IPS-18c (cell line): ENCODE measurements around the gene USF1.
"Not testable (repeated sequence)": the region's sequence is repeated elsewhere in the genome, so short reads cannot be mapped to it uniquely, and the experiment has no call there.

Experiments used
- H3K4me3 ChIP-seq: 2 replicates; pipeline ENCODE4 v1.7.0; 2013; ENCODE audit warnings: low read depth, mild to moderate bottlenecking, low read length, moderate library complexity; ENCODE audit not compliant: insufficient read depth
- H3K9me3 ChIP-seq: one replicate; pipeline ENCODE4 v1.6.1; 2013; ENCODE audit warnings: mild to moderate bottlenecking, low read length, moderate library complexity; ENCODE audit not compliant: control insufficient read depth, insufficient read depth

USF1 gene

GRCh38 chr1:161081519-161081918 is 35.7 kb upstream of the USF1 start:
- Histone ChIP-seq H3K4me3 (no peak overlapping the region), H3K9me3 (no peaks in the 10 kb centered on the region)

- Histone ChIP-seq H3K9me3 (no peaks in the 10 kb centered on the region), H3K4me3 (no peak overlapping the region)
These were observed 34.9 kb upstream of the USF1 start for GRCh38 chr1:161080441-161081405.

- H3K4me3 ChIP-seq, result no peak overlapping the region
- no peaks in the 10 kb centered on the region for H3K9me3 ChIP-seq
These were observed 33.8 kb upstream of the USF1 start for GRCh38 chr1:161079436-161080110.

- H3K9me3 ChIP-seq, result no peaks in the 10 kb centered on the region
- no peak overlapping the region for H3K4me3 ChIP-seq
These were observed 31.6 kb upstream of the USF1 start for GRCh38 chr1:161077426-161077825.

GRCh38 chr1:161076410-161076809 is 30.6 kb upstream of the USF1 start:
- Histone ChIP-seq H3K4me3 (no peak overlapping the region), H3K9me3 (no peaks in the 10 kb centered on the region)

GRCh38 chr1:161074676-161075368 is 29.0 kb upstream of the USF1 start:
- H3K9me3 ChIP-seq, result peaks cover 5% of the 10 kb centered on the region
- H3K4me3 ChIP-seq, result no peak overlapping the region

- Histone ChIP-seq H3K4me3 (no peak overlapping the region), H3K9me3 (peaks cover 5% of the 10 kb centered on the region)
These were observed 27.8 kb upstream of the USF1 start for GRCh38 chr1:161073474-161074121.

- peaks cover 5% of the 10 kb centered on the region for H3K9me3 ChIP-seq
- H3K4me3 ChIP-seq, result no peak overlapping the region
These were observed 27.1 kb upstream of the USF1 start for GRCh38 chr1:161072751-161073449.

- Histone ChIP-seq H3K4me3 (no peak overlapping the region), H3K9me3 (peaks cover 5% of the 10 kb centered on the region)
These were observed 26.2 kb upstream of the USF1 start for GRCh38 chr1:161071886-161072371.

- H3K9me3 ChIP-seq, result peaks cover 5% of the 10 kb centered on the region
- no peak overlapping the region for H3K4me3 ChIP-seq
These were observed 25.0 kb upstream of the USF1 start for GRCh38 chr1:161070761-161071160.

GRCh38 chr1:161069731-161070270 is 24.0 kb upstream of the USF1 start, which contains the start of gene ARHGAP30:
ARHGAP30 (minus strand) TSS chr1:161069891; CDS start chr1:161069624, 267 bp downstream.
- H3K4me3 ChIP-seq, result no peak within 1 kb of the TSS
- H3K9me3 ChIP-seq, result peaks cover 5% of the 10 kb centered on the region

GRCh38 chr1:161069241-161069640 is 23.5 kb upstream of the USF1 start:
- Histone ChIP-seq H3K4me3 (no peak overlapping the region), H3K9me3 (peaks cover 5% of the 10 kb centered on the region)

- H3K9me3 ChIP-seq, result peaks cover 5% of the 10 kb centered on the region
- H3K4me3 ChIP-seq, result no peak overlapping the region
These were observed 22.8 kb upstream of the USF1 start for GRCh38 chr1:161068306-161069234.

GRCh38 chr1:161066694-161067093 is 20.9 kb upstream of the USF1 start:
- Histone ChIP-seq H3K9me3 (peaks cover 5% of the 10 kb centered on the region), H3K4me3 (no peak overlapping the region)

- not testable (repeated sequence) for H3K9me3 ChIP-seq, H3K4me3 ChIP-seq
These were observed 19.9 kb upstream of the USF1 start for GRCh38 chr1:161065681-161066080.
